ENCODE results near the gene UBE3D. TPM values are rescaled to one million over a fixed set of nuclear protein-coding genes. Genes with fewer than 3 reads are reported as not detected.
"Not testable (repeated sequence)": the region's sequence is repeated elsewhere in the genome, so short reads cannot be mapped to it uniquely, and the experiment has no call there.

The UBE3D gene
- total RNA-seq, 2 donors from 2014 or later = 9.3 to 11.5 TPM

DNA sequence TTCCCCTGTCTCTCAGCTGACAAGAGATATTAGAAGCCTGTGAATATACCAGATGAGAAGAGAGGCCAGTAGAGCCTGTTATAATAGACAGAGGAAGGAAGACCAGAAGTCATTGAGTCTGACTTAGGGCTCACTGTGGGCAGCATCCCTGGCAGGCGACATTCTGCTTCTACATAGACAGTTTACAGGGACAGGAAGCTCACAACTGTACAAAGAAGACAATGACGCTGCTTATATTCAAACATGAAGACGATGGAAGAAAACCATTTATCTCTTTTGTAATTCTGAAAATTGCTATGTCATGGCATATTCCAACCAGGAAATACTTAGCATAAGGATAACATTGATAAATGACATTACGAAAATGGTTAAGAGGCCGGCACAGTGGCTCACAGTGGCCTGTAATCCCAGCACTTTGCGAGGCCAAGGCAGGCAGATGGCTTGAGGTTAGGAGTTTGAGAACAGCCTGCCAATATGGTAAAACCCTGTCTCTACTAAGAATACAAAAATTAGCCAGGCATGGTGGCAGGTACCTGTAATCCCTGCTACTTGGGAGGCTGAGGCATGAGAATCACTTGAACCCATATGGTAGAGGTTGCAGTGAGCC lies 170.9 kb downstream of the UBE3D start:
- Histone ChIP-seq H3K36me3 (replicated peaks in 1 of 2; ENCODE audit: insufficient read depth in 1 of 2, low read depth in 2 of 2) (no peaks in the 10 kb centered on the region), H3K9me3 (no peaks in the 10 kb centered on the region), H3K27ac (no peak overlapping the region), H3K4me3 (no peak overlapping the region), H3K4me1 (no peaks in the 10 kb centered on the region), H3K27me3 (no peaks in the 10 kb centered on the region)
- no peak for DNase-seq
- TF ChIP-seq, protein P1, sequence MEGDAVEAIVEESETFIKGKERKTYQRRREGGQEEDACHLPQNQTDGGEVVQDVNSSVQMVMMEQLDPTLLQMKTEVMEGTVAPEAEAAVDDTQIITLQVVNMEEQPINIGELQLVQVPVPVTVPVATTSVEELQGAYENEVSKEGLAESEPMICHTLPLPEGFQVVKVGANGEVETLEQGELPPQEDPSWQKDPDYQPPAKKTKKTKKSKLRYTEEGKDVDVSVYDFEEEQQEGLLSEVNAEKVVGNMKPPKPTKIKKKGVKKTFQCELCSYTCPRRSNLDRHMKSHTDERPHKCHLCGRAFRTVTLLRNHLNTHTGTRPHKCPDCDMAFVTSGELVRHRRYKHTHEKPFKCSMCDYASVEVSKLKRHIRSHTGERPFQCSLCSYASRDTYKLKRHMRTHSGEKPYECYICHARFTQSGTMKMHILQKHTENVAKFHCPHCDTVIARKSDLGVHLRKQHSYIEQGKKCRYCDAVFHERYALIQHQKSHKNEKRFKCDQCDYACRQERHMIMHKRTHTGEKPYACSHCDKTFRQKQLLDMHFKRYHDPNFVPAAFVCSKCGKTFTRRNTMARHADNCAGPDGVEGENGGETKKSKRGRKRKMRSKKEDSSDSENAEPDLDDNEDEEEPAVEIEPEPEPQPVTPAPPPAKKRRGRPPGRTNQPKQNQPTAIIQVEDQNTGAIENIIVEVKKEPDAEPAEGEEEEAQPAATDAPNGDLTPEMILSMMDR (IDR thresholded peaks at IDR 0.05) = no peak
- TF ChIP-seq POLR2A (IDR thresholded peaks at IDR 0.05) = no peak
- no peak for ATAC-seq
- intact Hi-C loops (cut with DNase I) = no loop called here
- WGBS, 2 donors = 93 to 94% methylated on average over 6 of the region's 6 CpGs

DNA sequence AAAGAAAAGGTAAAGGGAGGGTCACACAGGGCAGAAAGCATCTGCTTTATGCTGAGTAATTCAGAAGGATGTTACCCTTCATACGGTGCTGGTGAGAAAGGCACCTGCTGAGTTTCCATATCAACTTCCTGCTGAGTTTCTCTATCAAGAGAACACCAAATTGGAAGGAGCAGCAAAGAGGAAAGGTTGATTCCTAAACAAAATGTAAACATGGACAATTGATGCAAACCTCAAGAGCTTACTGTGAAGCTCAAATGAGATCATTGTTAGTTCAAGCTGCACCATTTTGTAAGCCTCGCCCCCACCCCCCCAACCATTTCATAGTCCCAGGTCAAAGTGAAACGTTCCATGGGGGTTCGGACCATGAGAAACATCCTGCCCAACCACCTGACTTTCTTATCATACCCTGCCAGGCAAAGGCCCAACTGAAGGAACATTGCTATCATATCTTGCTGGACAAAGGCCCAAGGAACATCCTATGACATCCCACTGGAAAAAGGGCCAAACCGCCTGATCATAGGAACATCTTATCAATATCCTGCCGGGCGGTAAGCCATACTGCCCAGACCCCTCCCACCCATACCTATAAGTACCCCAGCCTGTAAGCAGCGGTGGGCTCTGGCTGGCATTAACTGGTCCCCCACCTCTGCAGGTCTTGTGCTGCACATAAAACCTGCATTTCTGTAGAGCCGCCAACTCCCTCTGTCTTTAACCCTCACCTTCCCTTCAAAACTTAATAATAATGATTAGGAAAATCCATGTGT lies 171.6 kb downstream of the UBE3D start:
- no peak for TF ChIP-seq POLR2A (IDR thresholded peaks at IDR 0.05)
- TF ChIP-seq, protein P1 (IDR thresholded peaks at IDR 0.05) = no peak
- intact Hi-C loops (cut with DNase I) = no loop called here
- H3K27ac ChIP-seq = no peak overlapping the region
- DNase-seq (no peak), ATAC-seq (no peak)
- no peaks in the 10 kb centered on the region for H3K4me1 ChIP-seq
- no peak overlapping the region for H3K4me3 ChIP-seq
- H3K9me3 ChIP-seq = no peaks in the 10 kb centered on the region
- no peaks in the 10 kb centered on the region for H3K36me3 ChIP-seq (replicated peaks in 1 of 2; ENCODE audit: insufficient read depth in 1 of 2, low read depth in 2 of 2)
- H3K27me3 ChIP-seq = no peaks in the 10 kb centered on the region
- WGBS, 2 donors = 78 to 87% methylated on average over 9 of the region's 9 CpGs

DNA sequence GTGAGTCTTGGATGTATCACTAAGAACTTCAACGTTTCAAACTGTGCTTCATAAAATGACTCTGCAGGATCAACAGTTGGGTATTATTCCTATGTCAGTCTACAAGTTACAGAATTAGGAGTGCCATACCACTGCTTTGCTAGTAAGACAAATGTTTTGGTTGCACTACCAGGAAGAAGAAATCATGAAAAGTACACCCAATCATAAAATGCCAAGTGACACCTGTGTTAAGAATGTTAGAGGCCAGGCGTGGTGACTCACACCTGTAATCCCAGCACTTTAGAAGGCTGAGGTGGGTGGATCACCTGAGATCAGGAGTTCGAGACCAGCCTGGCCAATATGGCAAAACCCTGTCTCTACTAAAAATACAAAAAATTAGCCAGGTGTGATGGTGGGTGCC lies 174.1 kb downstream of the UBE3D start:
- not testable (repeated sequence) for H3K9me3 ChIP-seq

DNA sequence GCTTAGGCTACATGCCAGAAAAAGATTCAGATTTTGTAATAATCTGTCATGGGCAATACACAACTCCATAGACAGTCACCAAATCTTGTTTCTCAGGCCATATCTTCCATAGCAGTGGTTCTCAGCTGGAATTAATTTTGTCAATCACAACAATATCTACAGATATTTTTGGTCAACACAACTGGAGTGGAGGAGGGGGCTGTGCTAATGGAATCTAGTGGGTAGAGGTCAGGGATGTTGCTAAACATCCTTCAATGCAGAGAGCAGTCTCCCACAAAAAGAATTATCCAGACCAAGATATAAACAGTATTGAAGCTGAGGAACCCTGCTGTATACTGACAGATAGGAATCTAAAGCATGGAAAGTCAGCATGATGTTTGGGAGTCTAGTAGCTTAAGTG lies 174.6 kb downstream of the UBE3D start:
- no peaks in the 10 kb centered on the region for H3K27me3 ChIP-seq
- ATAC-seq (no peak), DNase-seq (no peak)
- TF ChIP-seq POLR2A (IDR thresholded peaks at IDR 0.05) = no peak
- TF ChIP-seq, protein P1 (IDR thresholded peaks at IDR 0.05) = no peak
- no peaks in the 10 kb centered on the region for H3K4me1 ChIP-seq
- intact Hi-C loops (cut with DNase I) = no loop called here
- no peak overlapping the region for H3K27ac ChIP-seq
- no peaks in the 10 kb centered on the region for H3K36me3 ChIP-seq (replicated peaks in 1 of 2; ENCODE audit: insufficient read depth in 1 of 2, low read depth in 2 of 2)
- no peaks in the 10 kb centered on the region for H3K9me3 ChIP-seq
- no peak overlapping the region for H3K4me3 ChIP-seq

More for the DNA sequence above, 174.1 kb downstream of the UBE3D start:
- intact Hi-C loops (cut with DNase I); H3K27me3 ChIP-seq; H3K4me3 ChIP-seq; H3K27ac ChIP-seq; DNase-seq; H3K36me3 ChIP-seq (replicated peaks in 1 of 2; ENCODE audit: insufficient read depth in 1 of 2, low read depth in 2 of 2); ATAC-seq; H3K4me1 ChIP-seq: not testable (repeated sequence)
- 75 to 91% methylated on average over 3 of the region's 3 CpGs for WGBS, 2 donors

DNA sequence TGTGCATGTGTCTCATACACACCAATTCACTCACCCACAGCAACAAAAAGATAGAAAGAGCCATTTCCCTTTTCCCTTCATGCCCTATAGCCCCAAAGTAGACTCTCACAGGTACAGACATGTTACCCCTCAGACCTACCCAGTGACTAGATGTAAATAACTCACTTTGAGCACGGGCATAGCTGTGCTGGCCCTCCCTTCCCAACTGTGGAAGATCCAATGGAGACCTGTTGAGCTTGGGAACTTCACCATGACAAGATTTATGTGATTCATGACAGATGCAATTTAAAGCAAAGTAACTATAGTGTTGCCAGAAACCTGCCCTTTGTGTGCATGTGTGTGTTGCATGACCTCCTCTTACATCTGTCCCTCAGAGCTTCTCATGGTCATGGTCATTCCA lies 175.4 kb downstream of the UBE3D start:
- no peaks in the 10 kb centered on the region for H3K27me3 ChIP-seq
- DNase-seq (no peak), ATAC-seq (no peak)
- TF ChIP-seq, protein P1 (IDR thresholded peaks at IDR 0.05) = no peak
- TF ChIP-seq POLR2A (IDR thresholded peaks at IDR 0.05) = no peak
- H3K36me3 ChIP-seq (replicated peaks in 1 of 2; ENCODE audit: insufficient read depth in 1 of 2, low read depth in 2 of 2) = no peaks in the 10 kb centered on the region
- intact Hi-C loops (cut with DNase I) = no loop called here
- H3K4me1 ChIP-seq = no peaks in the 10 kb centered on the region
- no peak overlapping the region for H3K4me3 ChIP-seq
- WGBS, 2 donors = 80 to 83% methylated on average over 1 of the region's 1 CpG
- no peaks in the 10 kb centered on the region for H3K9me3 ChIP-seq
- H3K27ac ChIP-seq = no peak overlapping the region
